GM23338 (cell line): Measurements from ENCODE around the gene PKNOX2. TPM values are rescaled to one million over a fixed set of nuclear protein-coding genes. Genes with fewer than 3 reads are reported as not detected.
A peak's percentile ranks its signal among the peaks of the same experiment; 100 is the strongest.

Experiments
- ATAC-seq: fragments of 200-7000 bp; cut with Tn5 transposase; 3 replicates; pipeline ENCODE4 v1.9.1; 2020
- DNase-seq: peaks from one replicate; pipeline ENCODE4 v3.0.0-alpha.2; 2015; ENCODE audit warnings: low spot score
- H2AFZ ChIP-seq: fragments of 200-600 bp; sonication (generic); 2 replicates; pipeline ENCODE4 v1.8.0; 2016; ENCODE audit warnings: antibody characterized with exemption, mild to moderate bottlenecking, moderate library complexity
- H3F3A ChIP-seq: fragments of 200-600 bp; sonication (generic); replicated peaks from 2 replicates; pipeline ENCODE4 v1.8.0; 2017; ENCODE audit warnings: antibody characterized with exemption, mixed run types, low read depth
- H3K27ac ChIP-seq: fragments of 200-600 bp; sonication (generic); 2 replicates; pipeline ENCODE4 v1.6.1; 2016; ENCODE audit warnings: low read depth
- H3K27me3 ChIP-seq: fragments of 200-600 bp; sonication (generic); 2 replicates; pipeline ENCODE4 v1.8.0; 2016; ENCODE audit warnings: mild to moderate bottlenecking, mixed run types, moderate library complexity; ENCODE audit not compliant: insufficient read depth
- H3K36me3 ChIP-seq: fragments of 200-600 bp; sonication (generic); 2 replicates; pipeline ENCODE4 v1.8.0; 2016; ENCODE audit warnings: mild to moderate bottlenecking; ENCODE audit not compliant: insufficient read depth
- H3K4me1 ChIP-seq: fragments of 200-600 bp; sonication (generic); 2 replicates; pipeline ENCODE4 v1.8.0; 2016; ENCODE audit warnings: mild to moderate bottlenecking, moderate library complexity; ENCODE audit not compliant: insufficient read depth
- H3K4me2 ChIP-seq: fragments of 200-600 bp; sonication (generic); 2 replicates; pipeline ENCODE4 v1.7.1; 2017; ENCODE audit warnings: mixed run types
- H3K4me3 ChIP-seq: fragments of 200-600 bp; sonication (generic); 2 replicates; pipeline ENCODE4 v1.6.1; 2016; ENCODE audit warnings: mixed run types
- H3K79me2 ChIP-seq: fragments of 200-600 bp; sonication (generic); replicated peaks from 2 replicates; pipeline ENCODE4 v1.8.0; 2017; ENCODE audit warnings: mild to moderate bottlenecking; ENCODE audit not compliant: insufficient read depth
- H3K9me2 ChIP-seq: fragments of 200-600 bp; sonication (generic); 2 replicates; pipeline ENCODE4 v1.8.0; 2017; ENCODE audit not compliant: insufficient read depth
- H4K20me1 ChIP-seq: fragments of 200-600 bp; sonication (generic); replicated peaks from 2 replicates; pipeline ENCODE4 v1.8.0; 2017; ENCODE audit warnings: mild to moderate bottlenecking; ENCODE audit not compliant: insufficient read depth
- H3K27ac Mint-ChIP-seq: 2 replicates; pipeline ENCODE4 v1.8.0; 2020; ENCODE audit warnings: inconsistent platforms, mild to moderate bottlenecking, moderate library complexity, mixed read lengths
- H3K27me3 Mint-ChIP-seq: 3 replicates; pipeline ENCODE4 v1.8.0; 2022; ENCODE audit warnings: low read depth, mild to moderate bottlenecking, moderate library complexity, mixed read lengths, inconsistent platforms; ENCODE audit not compliant: insufficient read depth, poor library complexity
- H3K36me3 Mint-ChIP-seq: 3 replicates; pipeline ENCODE4 v1.8.0; 2021; ENCODE audit warnings: low read depth, mild to moderate bottlenecking, inconsistent platforms, moderate library complexity, mixed read lengths
- H3K4me1 Mint-ChIP-seq: 3 replicates; pipeline ENCODE4 v1.8.0; 2020; ENCODE audit warnings: mild to moderate bottlenecking, inconsistent platforms, mixed read lengths
- H3K4me3 Mint-ChIP-seq: 3 replicates; pipeline ENCODE4 v1.8.0; 2021; ENCODE audit warnings: moderate library complexity, mild to moderate bottlenecking, inconsistent platforms, mixed read lengths
- H3K9me3 Mint-ChIP-seq: 3 replicates; pipeline ENCODE4 v1.8.0; 2020; ENCODE audit warnings: moderate library complexity, mild to moderate bottlenecking, inconsistent platforms, mixed read lengths
- CTCF ChIP-seq, 2 experiments: fragments of 200-600 bp in 1 of 2; sonication (generic) in 1 of 2; conservative IDR thresholded peaks; 2 replicates each; pipeline versions ENCODE4 v1.5.1 to v1.6.1; 2016 to 2017; ENCODE audit warnings: antibody characterized with exemption in 2 of 2, low read depth in 2 of 2, mild to moderate bottlenecking in 2 of 2, moderate library complexity in 1 of 2
- ETS1 ChIP-seq: IDR thresholded peaks from 2 replicates; pipeline ENCODE4 v1.6.1; 2016; ENCODE audit warnings: antibody characterized with exemption
- EZH2phosphoT487 ChIP-seq: fragments of 200-600 bp; sonication (generic); IDR thresholded peaks from one replicate; pipeline ENCODE4 v1.8.1; 2018; ENCODE audit warnings: antibody characterized with exemption; ENCODE audit not compliant: unreplicated experiment
- JUNB ChIP-seq: IDR thresholded peaks from one replicate; pipeline ENCODE4 v1.6.1; 2016; ENCODE audit warnings: antibody characterized with exemption; ENCODE audit not compliant: unreplicated experiment
- NANOG ChIP-seq: IDR thresholded peaks from 2 replicates; pipeline ENCODE4 v1.6.1; 2016; ENCODE audit warnings: antibody characterized with exemption, borderline replicate concordance
- POLR2AphosphoS5 ChIP-seq: IDR thresholded peaks from 2 replicates; pipeline ENCODE4 v1.6.1; 2016; ENCODE audit warnings: antibody characterized with exemption, low read depth
- STAT1 ChIP-seq: IDR thresholded peaks from one replicate; pipeline ENCODE4 v1.6.1; 2016; ENCODE audit warnings: antibody characterized with exemption; ENCODE audit not compliant: unreplicated experiment
- ZNF114 ChIP-seq: fragments of 250-450 bp; sonication (Bioruptor Pico); IDR thresholded peaks from 2 replicates; pipeline ENCODE4 v1.5.0; 2020; ENCODE audit warnings: mild to moderate bottlenecking, moderate library complexity
- ZNF462 ChIP-seq: fragments of 250-450 bp; sonication (Bioruptor Pico); IDR thresholded peaks from 2 replicates; pipeline ENCODE4 v1.5.0; 2020; ENCODE audit warnings: mild to moderate bottlenecking, moderate library complexity
- polyA plus RNA-seq: library from polyadenylated mRNA; unstranded; fragments of >200 nt; fragmentation: Nextera tagmentation; extraction: Ambion mirVana; gene quantifications from 2 replicates; pipeline ENCODE4 v1.2.1, GENCODE V29; 2016
- total RNA-seq: library from RNA; depleted of rRNA; stranded (reverse); fragments of >200 nt; shearing (Covaris generic); gene quantifications from 2 replicates; pipeline ENCODE4 v1.2.3, GENCODE V29; 2014

PKNOX2 gene
- total and polyA plus RNA-seq, 2 experiments from 2014 or later: 0.42 to 0.83 TPM

GRCh38 chr11:125441648-125442410, 277.3 kb downstream of the PKNOX2 start:
- peak; percentile 83 for DNase-seq
- peaks cover 44% of the 10 kb centered on the region for H3K4me1 Mint-ChIP-seq

More at GRCh38 chr11:125441648-125442410, 277.3 kb downstream of the PKNOX2 start:
- Mint-ChIP-seq H3K36me3 (no peaks in the 10 kb centered on the region; the same call in 2 of the 3 replicates), H3K27me3 (peaks cover 10% of the 10 kb centered on the region), H3K27ac (peak overlapping the region; percentile 54), H3K9me3 (no peaks in the 10 kb centered on the region), H3K4me3 (peak overlapping the region; percentile 50)
- ATAC-seq: peak; percentile 82
- H3K79me2 ChIP-seq: no peaks in the 10 kb centered on the region
- H3K4me1 ChIP-seq: peaks cover 39% of the 10 kb centered on the region
- H3K4me2 ChIP-seq: peak overlapping the region; percentile 70
- no peaks in the 10 kb centered on the region for H3K9me2 ChIP-seq
- TF ChIP-seq EZH2phosphoT487 (no peak), STAT1 (no peak), ZNF462 (no peak), ETS1 (no peak), NANOG (no peak), POLR2AphosphoS5 (no peak), ZNF114 (CRISPR knock-in tag) (no peak), JUNB (no peak), CTCF (conservative IDR thresholded peaks at IDR 0.05; ENCODE audit: low read depth in 2 of 2) (no peak)
- no peaks in the 10 kb centered on the region for H3K27me3 ChIP-seq
- H3K36me3 ChIP-seq: no peaks in the 10 kb centered on the region
- no peaks in the 10 kb centered on the region for H4K20me1 ChIP-seq
- H3K4me3 ChIP-seq: 0 out of 2 replicates have a peak overlapping the region, but pooled peaks have one; percentile 18
- 0 out of 2 replicates have a peak overlapping the region, but pooled peaks have one; percentile 83 for H2AFZ ChIP-seq
- H3F3A ChIP-seq: peaks cover 20% of the 10 kb centered on the region
- peak overlapping the region; percentile 82; the same call in 1 of the 2 replicates for H3K27ac ChIP-seq
